PC-9 (cell line): ENCODE results near the gene GSK3B.

Experiments used
- EZH2 ChIP-seq: fragments of 200-600 bp; sonication (generic); IDR thresholded peaks from 2 replicates; pipeline ENCODE4 v1.8.0; 2017; ENCODE audit warnings: antibody characterized with exemption, low read depth
- TF ChIP-seq, protein P1 (sequence below): fragments of 200-600 bp; sonication (generic); conservative IDR thresholded peaks from 2 replicates; pipeline ENCODE4 v1.6.1; 2017; ENCODE audit warnings: mixed run types, antibody characterized with exemption, mild to moderate bottlenecking, moderate library complexity

DNA sequence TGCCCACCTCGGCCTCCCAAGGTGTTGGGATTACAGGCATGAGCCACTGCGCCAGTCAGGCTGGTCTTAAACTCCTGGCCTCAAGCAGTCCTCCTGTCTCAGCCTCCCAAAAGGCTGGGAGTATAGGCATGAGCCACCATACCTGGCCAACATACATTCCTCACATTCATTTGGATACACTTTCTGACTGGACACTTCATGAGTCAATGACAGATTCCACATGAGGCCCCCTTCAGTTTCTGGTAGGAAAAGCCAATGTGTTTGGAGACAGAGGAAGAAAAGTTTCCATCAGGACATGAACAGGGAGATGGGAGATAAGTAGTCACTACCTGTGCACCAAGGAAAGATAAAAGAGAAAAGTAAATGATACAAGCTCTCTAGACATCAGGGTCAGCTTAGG, 49.4 kb upstream of the GSK3B start:
- TF ChIP-seq, protein P1, sequence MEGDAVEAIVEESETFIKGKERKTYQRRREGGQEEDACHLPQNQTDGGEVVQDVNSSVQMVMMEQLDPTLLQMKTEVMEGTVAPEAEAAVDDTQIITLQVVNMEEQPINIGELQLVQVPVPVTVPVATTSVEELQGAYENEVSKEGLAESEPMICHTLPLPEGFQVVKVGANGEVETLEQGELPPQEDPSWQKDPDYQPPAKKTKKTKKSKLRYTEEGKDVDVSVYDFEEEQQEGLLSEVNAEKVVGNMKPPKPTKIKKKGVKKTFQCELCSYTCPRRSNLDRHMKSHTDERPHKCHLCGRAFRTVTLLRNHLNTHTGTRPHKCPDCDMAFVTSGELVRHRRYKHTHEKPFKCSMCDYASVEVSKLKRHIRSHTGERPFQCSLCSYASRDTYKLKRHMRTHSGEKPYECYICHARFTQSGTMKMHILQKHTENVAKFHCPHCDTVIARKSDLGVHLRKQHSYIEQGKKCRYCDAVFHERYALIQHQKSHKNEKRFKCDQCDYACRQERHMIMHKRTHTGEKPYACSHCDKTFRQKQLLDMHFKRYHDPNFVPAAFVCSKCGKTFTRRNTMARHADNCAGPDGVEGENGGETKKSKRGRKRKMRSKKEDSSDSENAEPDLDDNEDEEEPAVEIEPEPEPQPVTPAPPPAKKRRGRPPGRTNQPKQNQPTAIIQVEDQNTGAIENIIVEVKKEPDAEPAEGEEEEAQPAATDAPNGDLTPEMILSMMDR, result no peak
- TF ChIP-seq EZH2, result no peak
